Neural progenitor cell (in vitro differentiated cells): ENCODE results near the gene KLK1. TPM values are rescaled to one million over a fixed set of nuclear protein-coding genes. Genes with fewer than 3 reads are reported as not detected.
A peak's percentile ranks its signal among the peaks of the same experiment; 100 is the strongest.
"Not testable (repeated sequence)": the region's sequence is repeated elsewhere in the genome, so short reads cannot be mapped to it uniquely, and the experiment has no call there.

Experiments used
- DNase-seq: peaks from one replicate; pipeline ENCODE4 v3.0.0-alpha.2; 2016; ENCODE audit warnings: low spot score
- H2AFZ ChIP-seq: fragments of 200-600 bp; sonication (generic); replicated peaks from 2 replicates; pipeline ENCODE4 v1.6.1; 2016; ENCODE audit warnings: antibody characterized with exemption
- H3F3A ChIP-seq: fragments of 200-600 bp; sonication (generic); 2 replicates; pipeline ENCODE4 v1.6.1; 2016; ENCODE audit warnings: antibody characterized with exemption, low read depth
- H3K27ac ChIP-seq: fragments of 200-600 bp; sonication (generic); 2 replicates; pipeline ENCODE4 v1.5.1; 2016; ENCODE audit warnings: mild to moderate bottlenecking
- H3K27me3 ChIP-seq: fragments of 200-600 bp; sonication (generic); 2 replicates; pipeline ENCODE4 v1.6.1; 2016; ENCODE audit warnings: mild to moderate bottlenecking, moderate library complexity
- H3K36me3 ChIP-seq: fragments of 200-600 bp; sonication (generic); 2 replicates; pipeline ENCODE4 v1.5.1; 2016
- H3K4me1 ChIP-seq: fragments of 200-600 bp; sonication (generic); 2 replicates; pipeline ENCODE4 v1.6.1; 2016; ENCODE audit warnings: mixed run types
- H3K4me2 ChIP-seq: fragments of 200-600 bp; sonication (generic); 2 replicates; pipeline ENCODE4 v1.6.1; 2016
- H3K4me3 ChIP-seq: fragments of 200-600 bp; sonication (generic); 2 replicates; pipeline ENCODE4 v1.5.1; 2016
- H3K79me2 ChIP-seq: fragments of 200-600 bp; sonication (generic); 2 replicates; pipeline ENCODE4 v1.6.1; 2016; ENCODE audit warnings: low read depth
- H3K9ac ChIP-seq: fragments of 200-600 bp; sonication (generic); 2 replicates; pipeline ENCODE4 v1.6.1; 2016
- H3K9me3 ChIP-seq: fragments of 200-600 bp; sonication (generic); 2 replicates; pipeline ENCODE4 v1.5.1; 2016; ENCODE audit warnings: low read depth
- H4K20me1 ChIP-seq: fragments of 200-600 bp; sonication (generic); 2 replicates; pipeline ENCODE4 v1.6.1; 2016; ENCODE audit warnings: low read depth
- H3K27ac Mint-ChIP-seq: 3 replicates; pipeline ENCODE4 v1.8.0; 2021; ENCODE audit warnings: mixed read lengths
- H3K27me3 Mint-ChIP-seq: 2 replicates; pipeline ENCODE4 v1.8.0; 2022; ENCODE audit warnings: low read depth, mild to moderate bottlenecking, inconsistent platforms, moderate library complexity, mixed read lengths; ENCODE audit not compliant: insufficient read depth
- H3K36me3 Mint-ChIP-seq: 3 replicates; pipeline ENCODE4 v1.8.0; 2021; ENCODE audit warnings: mixed read lengths
- H3K4me1 Mint-ChIP-seq: 3 replicates; pipeline ENCODE4 v1.8.0; 2021; ENCODE audit warnings: mixed read lengths
- H3K4me3 Mint-ChIP-seq: 3 replicates; pipeline ENCODE4 v1.8.0; 2021; ENCODE audit warnings: mild to moderate bottlenecking, moderate library complexity, mixed read lengths
- H3K9me3 Mint-ChIP-seq: 3 replicates; pipeline ENCODE4 v1.8.0; 2020; ENCODE audit warnings: mixed read lengths
- CTCF ChIP-seq: fragments of 200-600 bp; sonication (generic); IDR thresholded peaks from 2 replicates; pipeline ENCODE4 v1.5.1; 2017; ENCODE audit warnings: antibody characterized with exemption, mild to moderate bottlenecking
- EZH2 ChIP-seq: fragments of 200-600 bp; sonication (generic); IDR thresholded peaks from 2 replicates; pipeline ENCODE4 v1.6.1; 2017; ENCODE audit warnings: antibody characterized with exemption, mild to moderate bottlenecking, moderate library complexity
- EZH2phosphoT487 ChIP-seq: fragments of 200-600 bp; sonication (generic); IDR thresholded peaks from 2 replicates; pipeline ENCODE4 v1.6.1; 2017; ENCODE audit warnings: antibody characterized with exemption
- total RNA-seq: library from RNA; depleted of rRNA; stranded (reverse); fragments of >200 nt; gene quantifications from 2 replicates; pipeline ENCODE4 v1.2.3, GENCODE V29; 2015; ENCODE audit warnings: low replicate concordance

The KLK1 gene
- total RNA-seq, 1 donor from 2014 or later = not detected

- Histone ChIP-seq H3K4me2 (no peak overlapping the region), H2AFZ (no peak overlapping the region), H3K79me2 (no peaks in the 10 kb centered on the region), H4K20me1 (no peaks in the 10 kb centered on the region), H3K4me3 (no peak overlapping the region), H3K27ac (no peak overlapping the region), H3K36me3 (no peaks in the 10 kb centered on the region), H3K9ac (no peak overlapping the region), H3K9me3 (no peaks in the 10 kb centered on the region), H3F3A (no peaks in the 10 kb centered on the region), H3K27me3 (peaks cover 68% of the 10 kb centered on the region), H3K4me1 (no peaks in the 10 kb centered on the region)
- Mint-ChIP-seq H3K4me3 (no peak overlapping the region), H3K36me3 (no peaks in the 10 kb centered on the region), H3K4me1 (peaks cover 6% of the 10 kb centered on the region), H3K27me3 (peaks cover 43% of the 10 kb centered on the region), H3K9me3 (peaks cover 19% of the 10 kb centered on the region), H3K27ac (no peak overlapping the region)
- TF ChIP-seq EZH2phosphoT487 (no peak), EZH2 (no peak), CTCF (no peak)
- DNase-seq = no peak
Measured at GRCh38 chr19:50814883-50815282, 8.7 kb downstream of the KLK1 start.

- Histone ChIP-seq H2AFZ (no peak overlapping the region), H3K27ac (no peak overlapping the region), H3K79me2 (no peaks in the 10 kb centered on the region), H3K4me3 (no peak overlapping the region), H4K20me1 (no peaks in the 10 kb centered on the region), H3K4me2 (no peak overlapping the region), H3K4me1 (no peaks in the 10 kb centered on the region), H3K9me3 (no peaks in the 10 kb centered on the region), H3K36me3 (no peaks in the 10 kb centered on the region), H3K27me3 (peaks cover 67% of the 10 kb centered on the region), H3K9ac (no peak overlapping the region), H3F3A (no peaks in the 10 kb centered on the region)
- Mint-ChIP-seq H3K27ac (no peak overlapping the region), H3K9me3 (peaks cover 12% of the 10 kb centered on the region), H3K4me3 (peak overlapping the region; percentile 16), H3K36me3 (no peaks in the 10 kb centered on the region), H3K4me1 (no peaks in the 10 kb centered on the region), H3K27me3 (peaks cover 29% of the 10 kb centered on the region)
- TF ChIP-seq EZH2 (no peak), EZH2phosphoT487 (no peak), CTCF (no peak)
- DNase-seq = no peak
Measured at GRCh38 chr19:50812474-50812873, 11.1 kb downstream of the KLK1 start.

GRCh38 chr19:50811622-50812238 is 11.9 kb downstream of the KLK1 start:
- not testable (repeated sequence) for H3K9me3 ChIP-seq, H4K20me1 ChIP-seq, H2AFZ ChIP-seq, H3K4me1 ChIP-seq, H3K4me1 Mint-ChIP-seq, H3K4me3 ChIP-seq, H3F3A ChIP-seq, H3K36me3 Mint-ChIP-seq, H3K4me3 Mint-ChIP-seq, DNase-seq, H3K9me3 Mint-ChIP-seq, H3K9ac ChIP-seq, H3K36me3 ChIP-seq, H3K4me2 ChIP-seq, H3K27ac Mint-ChIP-seq, H3K27ac ChIP-seq, H3K79me2 ChIP-seq
- peaks cover 23% of the 10 kb centered on the region for H3K27me3 Mint-ChIP-seq
- peaks cover 66% of the 10 kb centered on the region for H3K27me3 ChIP-seq

GRCh38 chr19:50808856-50809255 is 14.7 kb downstream of the KLK1 start:
- Mint-ChIP-seq H3K27me3 (peaks cover 21% of the 10 kb centered on the region), H3K4me3 (no peak overlapping the region)

More at GRCh38 chr19:50808856-50809255, 14.7 kb downstream of the KLK1 start:
- Histone ChIP-seq H3K27ac (no peak overlapping the region), H3K79me2 (peaks cover 6% of the 10 kb centered on the region), H3K4me3 (no peak overlapping the region), H3K27me3 (peaks cover 49% of the 10 kb centered on the region), H3K4me1 (no peaks in the 10 kb centered on the region), H4K20me1 (peaks cover 1% of the 10 kb centered on the region), H3F3A (peaks cover 8% of the 10 kb centered on the region), H2AFZ (no peak overlapping the region), H3K9me3 (no peaks in the 10 kb centered on the region), H3K4me2 (no peak overlapping the region), H3K36me3 (no peaks in the 10 kb centered on the region), H3K9ac (no peak overlapping the region)
- Mint-ChIP-seq H3K36me3 (no peaks in the 10 kb centered on the region), H3K4me1 (peaks cover 12% of the 10 kb centered on the region), H3K27ac (no peak overlapping the region), H3K9me3 (peaks cover 5% of the 10 kb centered on the region)
- no peak for DNase-seq
- TF ChIP-seq EZH2 = no peak
- no peak for TF ChIP-seq CTCF
- no peak for TF ChIP-seq EZH2phosphoT487
